ENCODE data around the gene IL22RA1.

The IL22RA1 gene

GRCh38 chr1:24097663-24098062 is 45.3 kb downstream of the IL22RA1 start:
- no peak for DNase-seq (ENCODE audit: low spot score)

GRCh38 chr1:24096739-24097103 is 46.2 kb downstream of the IL22RA1 start:
- DNase-seq (ENCODE audit: low spot score): no peak

GRCh38 chr1:24096009-24096738 is 46.8 kb downstream of the IL22RA1 start:
- DNase-seq (ENCODE audit: low spot score): no peak

- no peak for DNase-seq (ENCODE audit: low spot score)
Measured at GRCh38 chr1:24095140-24095859, 47.6 kb downstream of the IL22RA1 start.

GRCh38 chr1:24094554-24094953 is 48.4 kb downstream of the IL22RA1 start:
- DNase-seq (ENCODE audit: low spot score): no peak

- no peak for DNase-seq (ENCODE audit: low spot score)
Measured at GRCh38 chr1:24093732-24094131, 49.2 kb downstream of the IL22RA1 start.

GRCh38 chr1:24092979-24093378 is 50.0 kb downstream of the IL22RA1 start:
- DNase-seq (ENCODE audit: low spot score): no peak

GRCh38 chr1:24091971-24092482 is 50.9 kb downstream of the IL22RA1 start:
- no peak for DNase-seq (ENCODE audit: low spot score)

GRCh38 chr1:24090736-24091135 is 52.2 kb downstream of the IL22RA1 start:
- no peak for DNase-seq (ENCODE audit: low spot score)

- no peak for DNase-seq (ENCODE audit: low spot score)
Measured at GRCh38 chr1:24089743-24090555, 53.0 kb downstream of the IL22RA1 start.

GRCh38 chr1:24089027-24089742 is 53.8 kb downstream of the IL22RA1 start:
- DNase-seq (ENCODE audit: low spot score): no peak

GRCh38 chr1:24086466-24086865 is 56.5 kb downstream of the IL22RA1 start:
- DNase-seq (ENCODE audit: low spot score): no peak

GRCh38 chr1:24085546-24085945 is 57.4 kb downstream of the IL22RA1 start:
- no peak for DNase-seq (ENCODE audit: low spot score)

GRCh38 chr1:24085007-24085406 is 57.9 kb downstream of the IL22RA1 start:
- DNase-seq (ENCODE audit: low spot score): no peak

GRCh38 chr1:24084050-24084449 is 58.9 kb downstream of the IL22RA1 start:
- DNase-seq (ENCODE audit: low spot score): no peak

- no peak for DNase-seq (ENCODE audit: low spot score)
Measured at GRCh38 chr1:24082372-24082771, 60.6 kb downstream of the IL22RA1 start.

- no peak for DNase-seq (ENCODE audit: low spot score)
Measured at GRCh38 chr1:24081190-24081589, 61.8 kb downstream of the IL22RA1 start.

- no peak for DNase-seq (ENCODE audit: low spot score)
Measured at GRCh38 chr1:24080131-24080530, 62.8 kb downstream of the IL22RA1 start.

GRCh38 chr1:24077278-24077978 is 65.5 kb downstream of the IL22RA1 start:
- DNase-seq (ENCODE audit: low spot score): no peak

GRCh38 chr1:24075946-24076345 is 67.0 kb downstream of the IL22RA1 start:
- no peak for DNase-seq (ENCODE audit: low spot score)

- no peak for DNase-seq (ENCODE audit: low spot score)
Measured at GRCh38 chr1:24075590-24075854, 67.4 kb downstream of the IL22RA1 start.

Measured in Ammon's horn (tissue), 1 donor.